IMR-90 (cell line): ENCODE measurements around the gene DSCAML1. TPM values are rescaled to one million over a fixed set of nuclear protein-coding genes. Genes with fewer than 3 reads are reported as not detected.

Experiments used
- ATAC-seq: fragments of 200-7000 bp; cut with Tn5 transposase; 2 replicates; pipeline ENCODE4 v1.9.1; 2020; ENCODE audit warnings: low read depth, mild to moderate bottlenecking, moderate library complexity
- BruUV-seq: library from RNA; stranded (reverse); fragments of 400-500 nt; replicated peaks from 2 replicates; lab custom pipeline; 2021; lab: Mats Ljungman, UMichigan
- CTCF ChIA-PET: fragments of 300-600 bp; formaldehyde crosslinking; extraction: SDS; loops from one replicate; lab custom pipeline; 2021; ENCODE audit warnings: antibody characterized with exemption; lab: Yijun Ruan, JAX
- POLR2A ChIA-PET: fragments of 300-600 bp; sonication (Branson Sonifier 250); formaldehyde crosslinking; loops from one replicate; lab custom pipeline; 2022; ENCODE audit warnings: antibody characterized with exemption; ENCODE audit not compliant: unreplicated experiment; lab: Charles Lee
- DNase-seq: peaks from one replicate; pipeline ENCODE4 v3.0.0; 2013
- H2AFZ ChIP-seq: replicated peaks from 2 replicates; pipeline ENCODE3; 2013; ENCODE audit warnings: low read length, mild to moderate bottlenecking; ENCODE audit not compliant: poor library complexity
- H2AK5ac ChIP-seq: 2 replicates; pipeline ENCODE4 v1.6.1; 2013; ENCODE audit warnings: low read depth, low read length, inconsistent platforms
- H2AK9ac ChIP-seq: replicated peaks from 2 replicates; pipeline ENCODE3; 2013; ENCODE audit warnings: mild to moderate bottlenecking, low read depth, low read length, moderate library complexity; ENCODE audit not compliant: poor library complexity
- H2BK120ac ChIP-seq: 2 replicates; pipeline ENCODE4 v1.6.1; 2013; ENCODE audit warnings: low read depth, low read length, inconsistent platforms
- H2BK15ac ChIP-seq: 3 replicates; pipeline ENCODE4 v1.6.1; 2013; ENCODE audit warnings: low read depth, low read length, inconsistent platforms
- H2BK20ac ChIP-seq: 2 replicates; pipeline ENCODE4 v1.6.1; 2013; ENCODE audit warnings: low read depth, mild to moderate bottlenecking, inconsistent platforms, low read length, moderate library complexity
- H2BK5ac ChIP-seq: 2 replicates; pipeline ENCODE4 v1.6.1; 2013; ENCODE audit warnings: mild to moderate bottlenecking, low read depth, low read length, inconsistent platforms; ENCODE audit not compliant: poor library complexity, severe bottlenecking
- H3K14ac ChIP-seq: replicated peaks from 2 replicates; pipeline ENCODE4 v1.6.1; 2013; ENCODE audit warnings: low read depth, low read length, inconsistent platforms
- H3K18ac ChIP-seq: 2 replicates; pipeline ENCODE4 v1.6.1; 2013; ENCODE audit warnings: low read depth, low read length, control low read depth
- H3K23ac ChIP-seq: 2 replicates; pipeline ENCODE4 v1.6.1; 2013; ENCODE audit warnings: low read depth, low read length, inconsistent platforms
- H3K27ac ChIP-seq: 2 replicates; pipeline ENCODE4 v1.5.1; 2013; ENCODE audit warnings: mild to moderate bottlenecking, control low read depth, low read length; ENCODE audit not compliant: insufficient read depth
- H3K27me3 ChIP-seq: 2 replicates; pipeline ENCODE4 v1.6.1; 2013; ENCODE audit warnings: low read length; ENCODE audit not compliant: control insufficient read depth, insufficient read depth
- H3K36me3 ChIP-seq: 2 replicates; pipeline ENCODE4 v1.6.1; 2013; ENCODE audit warnings: low read length, mixed read lengths; ENCODE audit not compliant: control insufficient read depth, insufficient read depth
- H3K4ac ChIP-seq: 2 replicates; pipeline ENCODE4 v1.6.1; 2013; ENCODE audit warnings: low read depth, low read length, inconsistent platforms
- H3K4me1 ChIP-seq: 2 replicates; pipeline ENCODE4 v1.6.1; 2013; ENCODE audit warnings: low read length, mixed read lengths; ENCODE audit not compliant: control insufficient read depth, insufficient read depth
- H3K4me2 ChIP-seq: 2 replicates; pipeline ENCODE4 v1.6.1; 2013; ENCODE audit warnings: low read depth, mild to moderate bottlenecking, control low read depth, low read length, moderate library complexity
- H3K4me3 ChIP-seq: 2 replicates; pipeline ENCODE4 v1.5.1; 2013; ENCODE audit warnings: low read depth, mild to moderate bottlenecking, control low read depth, low read length, moderate library complexity; ENCODE audit not compliant: insufficient read depth
- H3K56ac ChIP-seq: 2 replicates; pipeline ENCODE4 v1.6.1; 2013; ENCODE audit warnings: low read length, inconsistent platforms; ENCODE audit not compliant: insufficient read depth; ENCODE audit errors: extremely low read depth
- H3K79me1 ChIP-seq, 2 experiments: 2 replicates each; pipeline ENCODE4 v1.6.1; 2013; ENCODE audit warnings: low read length in 2 of 2, inconsistent platforms in 1 of 2, low read depth in 1 of 2
- H3K9ac ChIP-seq: 2 replicates; pipeline ENCODE4 v1.6.1; 2013; ENCODE audit warnings: low read depth, low read length, control low read depth
- H3K9me1 ChIP-seq: 2 replicates; pipeline ENCODE4 v1.6.1; 2013; ENCODE audit warnings: low read length, inconsistent platforms; ENCODE audit not compliant: insufficient read depth
- H3K9me3 ChIP-seq: 2 replicates; pipeline ENCODE4 v1.6.1; 2013; ENCODE audit warnings: low read length; ENCODE audit not compliant: control insufficient read depth, insufficient read depth
- H4K20me1 ChIP-seq: 2 replicates; pipeline ENCODE4 v1.6.1; 2013; ENCODE audit warnings: low read length, inconsistent platforms; ENCODE audit not compliant: insufficient read depth
- H4K5ac ChIP-seq: 2 replicates; pipeline ENCODE4 v1.6.1; 2013; ENCODE audit warnings: mild to moderate bottlenecking, low read depth, low read length, control low read depth
- H4K8ac ChIP-seq, 2 experiments: 2 replicates each; pipeline ENCODE4 v1.6.1; 2013; ENCODE audit warnings: low read depth in 2 of 2, low read length in 2 of 2, control low read depth in 1 of 2, inconsistent platforms in 1 of 2
- H4K91ac ChIP-seq: 2 replicates; pipeline ENCODE4 v1.6.1; 2013; ENCODE audit warnings: low read depth, low read length, inconsistent platforms; ENCODE audit not compliant: insufficient read depth
- BHLHE40 ChIP-seq: fragments of 150-350 bp; IDR thresholded peaks from 2 replicates; pipeline ENCODE4 v1.6.1; 2016; ENCODE audit warnings: mild to moderate bottlenecking, low read depth, low read length
- NFE2L2 ChIP-seq: fragments of 150-350 bp; IDR thresholded peaks from 2 replicates; pipeline ENCODE4 v1.6.1; 2016; ENCODE audit warnings: low read depth, mild to moderate bottlenecking, low read length
- POLR2A ChIP-seq: IDR thresholded peaks from 2 replicates; pipeline ENCODE4 v1.6.1; 2012; ENCODE audit warnings: mild to moderate bottlenecking, low read depth, low read length
- RAD21 ChIP-seq: IDR thresholded peaks from 2 replicates; pipeline ENCODE4 v1.6.1; 2012; ENCODE audit warnings: low read length, improper control_type of control experiment
- SMC3 ChIP-seq: fragments of 150-350 bp; IDR thresholded peaks from 2 replicates; pipeline ENCODE4 v1.6.1; 2016; ENCODE audit warnings: low read depth, mild to moderate bottlenecking, antibody characterized with exemption, low read length, moderate library complexity
- WGBS, 2 experiments: methylation state at CpG; one replicate each; pipeline versions ENCODE4 v1.1.5 to v1.1.7; 2013; ENCODE audit warnings: missing lambda C conversion rate in 2 of 2; ENCODE audit not compliant: insufficient read length in 1 of 2; ENCODE audit errors: extremely low coverage in 2 of 2; 5-methylcytosine and 5-hydroxymethylcytosine counted together
- dilution Hi-C: fragments of 300-500 bp; cut with HindIII; formaldehyde crosslinking; loops from one replicate; pipeline ENCODE4 v1.14.3; 2018; ENCODE audit warnings: low sequenced_read_pairs; ENCODE audit not compliant: unreplicated experiment
- in situ Hi-C: fragments of 300-500 bp; cut with MboI; formaldehyde crosslinking; loops from 3 replicates; pipeline ENCODE4 v1.14.3; 2019; ENCODE audit warnings: low sequenced_read_pairs, inconsistent platforms, mixed read lengths
- intact Hi-C: fragments of 100-400 bp; cut with micrococcal nuclease; formaldehyde crosslinking; loops from 2 replicates; pipeline ENCODE4 v1.10.0; 2022
- polyA plus RNA-seq, 3 experiments: library from polyadenylated mRNA; depleted of rRNA; stranded (reverse); fragments of >200 nt; gene quantifications; 2 replicates each; pipeline ENCODE4 v1.2.3, GENCODE V29; 2012; ENCODE audit warnings: low replicate concordance in 1 of 3
- total RNA-seq: library from RNA; depleted of rRNA; stranded (reverse); fragments of >200 nt; gene quantifications from 2 replicates; pipeline ENCODE4 v1.2.3, GENCODE V29; 2012

The DSCAML1 gene
- total and polyA plus RNA-seq, 2 of the 4 experiments (the other 2 are of a cell fraction): not detected

GRCh38 chr11:117514256-117514655 is 282.8 kb downstream of the DSCAML1 start:
- no TSS peak for BruUV-seq
- H4K5ac ChIP-seq: no peak overlapping the region
- no peak overlapping the region for H2AK9ac ChIP-seq
- H2AK5ac ChIP-seq: no peak overlapping the region
- H3K9me1 ChIP-seq: no peaks in the 10 kb centered on the region
- DNase-seq: no peak
- H3K9ac ChIP-seq: no peak overlapping the region
- no peak overlapping the region for H2AFZ ChIP-seq
- H3K27me3 ChIP-seq: peaks cover 31% of the 10 kb centered on the region
- in situ Hi-C loops (no loop called here), intact Hi-C loops (no loop called here), dilution Hi-C loops (no loop called here)
- no peaks in the 10 kb centered on the region for H3K36me3 ChIP-seq
- TF ChIP-seq RAD21 (no peak), SMC3 (no peak), POLR2A (no peak), NFE2L2 (no peak), BHLHE40 (no peak)
- H3K4me1 ChIP-seq: no peaks in the 10 kb centered on the region
- H4K91ac ChIP-seq: no peak overlapping the region
- H4K8ac ChIP-seq: no peak overlapping the region
- no peaks in the 10 kb centered on the region for H4K20me1 ChIP-seq
- WGBS, 2 experiments: no CpG with 5 or more reads among the region's 4 CpGs
- H3K79me1 ChIP-seq: no peaks in the 10 kb centered on the region
- POLR2A ChIA-PET: no interaction called here
- no peak overlapping the region for H3K18ac ChIP-seq
- H3K4me2 ChIP-seq: no peak overlapping the region
- H2BK120ac ChIP-seq: no peak overlapping the region
- H2BK5ac ChIP-seq: no peak overlapping the region
- no peak overlapping the region for H3K4me3 ChIP-seq
- ATAC-seq: no peak
- CTCF ChIA-PET: no interaction called here
- no peak overlapping the region for H3K14ac ChIP-seq
- no peak overlapping the region for H3K56ac ChIP-seq
- no peak overlapping the region for H2BK15ac ChIP-seq
- H3K27ac ChIP-seq: no peak overlapping the region
- H2BK20ac ChIP-seq: no peak overlapping the region
- H3K23ac ChIP-seq: no peak overlapping the region
- no peak overlapping the region for H3K4ac ChIP-seq
- H3K9me3 ChIP-seq: no peaks in the 10 kb centered on the region
